IPS-15b (cell line): ENCODE measurements around the gene KRT10.

Experiments used
- H3K27me3 ChIP-seq: one replicate; pipeline ENCODE4 v1.6.1; 2013; ENCODE audit warnings: low read length; ENCODE audit not compliant: control insufficient read depth, insufficient read depth
- H3K36me3 ChIP-seq: one replicate; pipeline ENCODE4 v1.6.1; 2013; ENCODE audit warnings: low read length; ENCODE audit not compliant: control insufficient read depth, insufficient read depth
- H3K4me1 ChIP-seq: one replicate; pipeline ENCODE4 v1.6.1; 2013; ENCODE audit warnings: mild to moderate bottlenecking, low read length; ENCODE audit not compliant: control insufficient read depth, insufficient read depth
- H3K4me3 ChIP-seq: one replicate; pipeline ENCODE4 v1.5.1; 2013; ENCODE audit warnings: low read depth, low read length
- H3K9ac ChIP-seq: one replicate; pipeline ENCODE4 v1.6.1; 2013; ENCODE audit warnings: low read depth, mild to moderate bottlenecking, low read length
- H3K9me3 ChIP-seq: one replicate; pipeline ENCODE4 v1.6.1; 2013; ENCODE audit warnings: mild to moderate bottlenecking, low read length; ENCODE audit not compliant: control insufficient read depth, insufficient read depth

The KRT10 gene

GRCh38 chr17:40777459-40777858 is 45.0 kb downstream of the KRT10 start:
- Histone ChIP-seq H3K36me3 (no peaks in the 10 kb centered on the region), H3K4me3 (no peak overlapping the region), H3K27me3 (peaks cover 24% of the 10 kb centered on the region), H3K9me3 (no peaks in the 10 kb centered on the region), H3K9ac (no peak overlapping the region), H3K4me1 (no peaks in the 10 kb centered on the region)

GRCh38 chr17:40775945-40776344 is 46.5 kb downstream of the KRT10 start:
- no peaks in the 10 kb centered on the region for H3K36me3 ChIP-seq
- no peak overlapping the region for H3K9ac ChIP-seq
- H3K27me3 ChIP-seq, result peaks cover 26% of the 10 kb centered on the region
- H3K9me3 ChIP-seq, result no peaks in the 10 kb centered on the region
- no peaks in the 10 kb centered on the region for H3K4me1 ChIP-seq
- H3K4me3 ChIP-seq, result no peak overlapping the region

- Histone ChIP-seq H3K4me3 (no peak within 1 kb of the TSS), H3K9me3 (no peaks in the 10 kb centered on the region), H3K4me1 (no peaks in the 10 kb centered on the region), H3K9ac (no peak within 1 kb of the TSS), H3K36me3 (no peaks in the 10 kb centered on the region), H3K27me3 (peaks cover 2% of the 10 kb centered on the region)
Measured at GRCh38 chr17:40772101-40772500, 50.3 kb downstream of the KRT10 start, which contains the start of gene KRT26. TSS of gene KRT26 (minus strand) at chr17:40772201. CDS start at chr17:40772113, 88 bp downstream.
